T-helper 17 cell (primary cell): Measurements from ENCODE around the gene ZNHIT2. TPM values are rescaled to one million over a fixed set of nuclear protein-coding genes. Genes with fewer than 3 reads are reported as not detected.

Source experiments
- ATAC-seq: fragments of 150-1000 bp; cut with Tn5 transposase; 2 replicates; pipeline ENCODE4 v1.10.0; 2021; ENCODE audit warnings: mild to moderate bottlenecking, moderate library complexity
- DNase-seq, 3 donors: peaks; one replicate each; pipeline versions ENCODE4 v3.0.0 to v3.0.0-alpha.2; 2020 to 2021
- H3K9me3 ChIP-seq: one replicate; pipeline ENCODE4 v1.7.0; 2013; ENCODE audit warnings: low read length, mild to moderate bottlenecking; ENCODE audit not compliant: control insufficient read depth, poor library complexity, severe bottlenecking
- H3K27ac Mint-ChIP-seq: one replicate; pipeline ENCODE4 v1.8.0; 2022; ENCODE audit warnings: mild to moderate bottlenecking, moderate library complexity, mixed read lengths
- H3K27me3 Mint-ChIP-seq: one replicate; pipeline ENCODE4 v1.8.0; 2022; ENCODE audit warnings: mixed read lengths
- H3K36me3 Mint-ChIP-seq: one replicate; pipeline ENCODE4 v1.8.0; 2022; ENCODE audit warnings: low read depth, mixed read lengths
- H3K4me1 Mint-ChIP-seq: one replicate; pipeline ENCODE4 v1.8.0; 2022; ENCODE audit warnings: mild to moderate bottlenecking, mixed read lengths
- H3K4me3 Mint-ChIP-seq: one replicate; pipeline ENCODE4 v1.8.0; 2022; ENCODE audit warnings: mild to moderate bottlenecking, moderate library complexity, mixed read lengths
- total RNA-seq, 4 donors: library from RNA in 2 of 4; stranded (reverse) in 2 of 4; gene quantifications; one replicate each; pipeline ENCODE4 v1.2.3 and lab custom pipeline; 2022 to 2026

The ZNHIT2 gene
- 1 to 10 TPM; 7.5 to 8.7 TPM for total RNA-seq
- 9.2 to 10.8 reads per million in 2 donors for total RNA-seq (lab: John Stamatoyannopoulos, UW)

GRCh38 chr11:65117206-65118096 is at the start of gene ZNHIT2:
Gene ZNHIT2 (minus strand): TSS chr11:65117701. CDS start chr11:65117653, 48 bp downstream.
- H3K27ac Mint-ChIP-seq, result peak within 1 kb of the TSS; percentile 99
- DNase-seq, result peak; percentile 96 to 100 (median 99)
- H3K9me3 ChIP-seq, result no peaks in the 10 kb centered on the region
- peaks cover 36% of the 10 kb centered on the region for H3K4me1 Mint-ChIP-seq
- H3K27me3 Mint-ChIP-seq, result no peaks in the 10 kb centered on the region
- H3K36me3 Mint-ChIP-seq, result peaks cover 10% of the 10 kb centered on the region
- ATAC-seq, result peak; percentile 75
- H3K4me3 Mint-ChIP-seq, result peak within 1 kb of the TSS; percentile 94

DNA sequence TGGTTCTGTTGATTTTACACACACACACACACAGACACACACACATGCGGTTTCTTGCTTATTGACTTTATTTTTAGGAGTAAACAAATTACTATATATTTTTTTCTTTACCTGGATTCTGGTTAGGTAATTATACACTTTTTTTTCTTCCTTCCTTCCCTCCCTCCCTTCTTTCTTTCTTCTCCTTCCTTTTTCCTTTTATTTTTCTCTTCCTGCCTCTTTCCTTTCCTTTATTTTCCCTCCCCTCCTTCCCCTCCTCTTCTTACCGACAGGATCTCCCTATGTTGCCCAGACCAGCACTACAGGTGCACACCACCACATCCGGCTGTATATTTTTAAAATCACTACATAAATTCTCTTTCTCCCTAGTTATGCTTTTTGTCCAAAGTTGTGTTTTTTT is 49.4 kb upstream of the ZNHIT2 start:
- Mint-ChIP-seq H3K36me3 (no peaks in the 10 kb centered on the region), H3K4me1 (peaks cover 4% of the 10 kb centered on the region), H3K27ac (no peak overlapping the region), H3K27me3 (no peaks in the 10 kb centered on the region), H3K4me3 (no peak overlapping the region)
- H3K9me3 ChIP-seq, result no peaks in the 10 kb centered on the region
- ATAC-seq, result no peak
- DNase-seq, result no peak

GRCh38 chr11:65165410-65166317 is 48.2 kb upstream of the ZNHIT2 start:
- H3K9me3 ChIP-seq, result no peaks in the 10 kb centered on the region
- DNase-seq (no peak), ATAC-seq (no peak)
- Mint-ChIP-seq H3K27ac (no peak overlapping the region), H3K27me3 (peaks cover under 1% of the 10 kb centered on the region), H3K4me1 (peaks cover 4% of the 10 kb centered on the region), H3K36me3 (no peaks in the 10 kb centered on the region), H3K4me3 (no peak overlapping the region)

GRCh38 chr11:65163684-65164083 is 46.2 kb upstream of the ZNHIT2 start:
- no peak overlapping the region for H3K4me3 Mint-ChIP-seq
- ATAC-seq (no peak), DNase-seq (no peak)
- no peak overlapping the region for H3K27ac Mint-ChIP-seq
- no peaks in the 10 kb centered on the region for H3K4me1 Mint-ChIP-seq
- H3K9me3 ChIP-seq, result no peaks in the 10 kb centered on the region
- H3K36me3 Mint-ChIP-seq, result no peaks in the 10 kb centered on the region
- H3K27me3 Mint-ChIP-seq, result peaks cover 15% of the 10 kb centered on the region

GRCh38 chr11:65160643-65161042 is 43.1 kb upstream of the ZNHIT2 start:
- Mint-ChIP-seq H3K4me1 (no peaks in the 10 kb centered on the region), H3K36me3 (no peaks in the 10 kb centered on the region), H3K4me3 (no peak overlapping the region), H3K27ac (no peak overlapping the region), H3K27me3 (peaks cover 15% of the 10 kb centered on the region)
- no peaks in the 10 kb centered on the region for H3K9me3 ChIP-seq
- DNase-seq (no peak), ATAC-seq (no peak)

GRCh38 chr11:65159012-65159411 is 41.5 kb upstream of the ZNHIT2 start:
- ATAC-seq, result no peak
- H3K4me3 Mint-ChIP-seq, result no peak overlapping the region
- DNase-seq, result no peak
- no peaks in the 10 kb centered on the region for H3K9me3 ChIP-seq
- no peaks in the 10 kb centered on the region for H3K4me1 Mint-ChIP-seq
- H3K27me3 Mint-ChIP-seq, result peaks cover 15% of the 10 kb centered on the region
- no peak overlapping the region for H3K27ac Mint-ChIP-seq
- no peaks in the 10 kb centered on the region for H3K36me3 Mint-ChIP-seq

DNA sequence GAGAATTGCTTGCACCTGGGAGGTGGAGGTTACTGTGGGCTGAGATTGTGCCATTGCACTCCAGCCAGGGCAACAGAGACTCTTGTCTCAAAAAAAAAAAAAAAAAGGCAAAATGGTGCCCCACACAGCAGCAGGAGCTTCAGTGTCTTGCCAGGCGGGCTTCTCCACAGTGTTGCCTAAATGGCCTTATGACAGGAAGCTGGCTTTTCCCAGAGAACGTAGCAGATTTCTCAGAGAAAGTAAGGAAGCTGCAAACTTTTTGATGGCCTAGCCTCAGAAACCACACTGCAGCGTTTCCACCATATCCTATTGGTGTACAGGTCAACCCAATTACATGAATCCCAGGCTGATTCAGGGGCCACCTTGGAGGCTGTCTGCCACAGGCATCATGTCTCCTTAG is 39.8 kb upstream of the ZNHIT2 start:
- Mint-ChIP-seq H3K27ac (no peak overlapping the region), H3K36me3 (no peaks in the 10 kb centered on the region), H3K27me3 (peaks cover 15% of the 10 kb centered on the region), H3K4me1 (no peaks in the 10 kb centered on the region), H3K4me3 (no peak overlapping the region)
- no peak for DNase-seq
- no peak for ATAC-seq
- no peaks in the 10 kb centered on the region for H3K9me3 ChIP-seq

DNA sequence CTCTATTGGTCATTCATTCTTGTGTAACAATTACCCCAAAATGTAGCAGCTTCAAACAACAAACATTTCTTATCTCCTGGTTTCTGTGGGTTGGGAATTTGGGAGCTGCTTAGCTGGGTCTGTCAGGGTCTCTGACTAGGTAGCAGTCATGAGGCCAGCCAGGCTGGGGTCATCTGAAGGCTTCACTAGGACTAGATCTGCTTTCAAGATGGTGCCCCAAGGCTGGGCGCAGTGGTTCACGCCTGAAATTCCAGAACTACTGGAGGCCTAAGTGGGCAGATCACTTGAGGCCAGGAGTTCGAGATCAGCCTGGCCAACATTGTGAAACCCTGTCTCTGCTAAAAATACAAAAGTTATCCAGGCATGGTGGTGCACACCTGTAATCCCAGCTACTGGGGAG is 39.4 kb upstream of the ZNHIT2 start:
- no peak for DNase-seq
- no peaks in the 10 kb centered on the region for H3K36me3 Mint-ChIP-seq
- peaks cover 15% of the 10 kb centered on the region for H3K27me3 Mint-ChIP-seq
- H3K4me3 Mint-ChIP-seq, result no peak overlapping the region
- ATAC-seq, result no peak
- peaks cover 2% of the 10 kb centered on the region for H3K4me1 Mint-ChIP-seq
- no peak overlapping the region for H3K27ac Mint-ChIP-seq
- no peaks in the 10 kb centered on the region for H3K9me3 ChIP-seq

- Mint-ChIP-seq H3K4me1 (peaks cover 5% of the 10 kb centered on the region), H3K4me3 (no peak overlapping the region), H3K36me3 (no peaks in the 10 kb centered on the region), H3K27me3 (peaks cover 15% of the 10 kb centered on the region), H3K27ac (no peak overlapping the region)
- DNase-seq (no peak), ATAC-seq (no peak)
- H3K9me3 ChIP-seq, result no peaks in the 10 kb centered on the region
These were observed 38.8 kb upstream of the ZNHIT2 start for GRCh38 chr11:65156256-65156655.

DNA sequence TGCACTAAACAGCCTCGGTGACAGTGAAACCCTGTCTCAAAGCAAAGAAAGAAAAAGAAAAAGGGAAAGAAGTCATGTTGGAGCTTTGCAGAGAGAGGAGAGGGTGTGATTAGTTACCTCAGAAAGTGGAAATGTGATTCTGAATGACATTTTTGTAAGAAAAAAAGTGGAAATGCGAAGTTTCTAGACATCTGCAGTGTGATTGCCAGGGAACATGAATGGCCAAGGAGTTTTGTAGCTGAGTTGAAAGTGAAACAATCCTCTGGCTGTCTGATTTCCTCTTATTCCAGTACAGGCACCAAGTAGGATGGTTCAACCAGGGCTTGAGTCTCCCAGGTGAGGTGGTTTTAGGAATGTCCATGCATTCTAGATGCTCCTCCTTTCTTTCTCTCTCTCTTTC is 34.6 kb upstream of the ZNHIT2 start:
- H3K4me1 Mint-ChIP-seq, result peaks cover 6% of the 10 kb centered on the region
- ATAC-seq, result no peak
- no peak overlapping the region for H3K4me3 Mint-ChIP-seq
- H3K36me3 Mint-ChIP-seq, result peaks cover 2% of the 10 kb centered on the region
- H3K27me3 Mint-ChIP-seq, result no peaks in the 10 kb centered on the region
- H3K9me3 ChIP-seq, result no peaks in the 10 kb centered on the region
- H3K27ac Mint-ChIP-seq, result no peak overlapping the region
- no peak for DNase-seq

GRCh38 chr11:65151331-65151899 is 33.9 kb upstream of the ZNHIT2 start:
- H3K9me3 ChIP-seq, result no peaks in the 10 kb centered on the region
- H3K27me3 Mint-ChIP-seq, result no peaks in the 10 kb centered on the region
- ATAC-seq (no peak), DNase-seq (no peak)
- H3K36me3 Mint-ChIP-seq, result peaks cover 2% of the 10 kb centered on the region
- no peak overlapping the region for H3K4me3 Mint-ChIP-seq
- H3K4me1 Mint-ChIP-seq, result peaks cover 6% of the 10 kb centered on the region
- H3K27ac Mint-ChIP-seq, result peak overlapping the region; percentile 78

- H3K4me3 Mint-ChIP-seq, result no peak overlapping the region
- DNase-seq (no peak), ATAC-seq (peak; percentile 42)
- H3K27ac Mint-ChIP-seq, result peak overlapping the region; percentile 78
- no peaks in the 10 kb centered on the region for H3K27me3 Mint-ChIP-seq
- peaks cover 6% of the 10 kb centered on the region for H3K4me1 Mint-ChIP-seq
- no peaks in the 10 kb centered on the region for H3K9me3 ChIP-seq
- peaks cover 2% of the 10 kb centered on the region for H3K36me3 Mint-ChIP-seq
These were observed 33.2 kb upstream of the ZNHIT2 start for GRCh38 chr11:65150509-65151299.
